Stimulated activated CD4-positive, alpha-beta T cell treated with anti-CD3 and anti-CD28 coated beads, Interleukin-15, amount 100 ng/mL, for 24 hours (primary cell): Measurements from ENCODE around the gene CDC42BPG.

Experiments
- DNase-seq: peaks from one replicate; pipeline ENCODE4 v3.0.0-alpha.2; 2020

The CDC42BPG gene

DNA sequence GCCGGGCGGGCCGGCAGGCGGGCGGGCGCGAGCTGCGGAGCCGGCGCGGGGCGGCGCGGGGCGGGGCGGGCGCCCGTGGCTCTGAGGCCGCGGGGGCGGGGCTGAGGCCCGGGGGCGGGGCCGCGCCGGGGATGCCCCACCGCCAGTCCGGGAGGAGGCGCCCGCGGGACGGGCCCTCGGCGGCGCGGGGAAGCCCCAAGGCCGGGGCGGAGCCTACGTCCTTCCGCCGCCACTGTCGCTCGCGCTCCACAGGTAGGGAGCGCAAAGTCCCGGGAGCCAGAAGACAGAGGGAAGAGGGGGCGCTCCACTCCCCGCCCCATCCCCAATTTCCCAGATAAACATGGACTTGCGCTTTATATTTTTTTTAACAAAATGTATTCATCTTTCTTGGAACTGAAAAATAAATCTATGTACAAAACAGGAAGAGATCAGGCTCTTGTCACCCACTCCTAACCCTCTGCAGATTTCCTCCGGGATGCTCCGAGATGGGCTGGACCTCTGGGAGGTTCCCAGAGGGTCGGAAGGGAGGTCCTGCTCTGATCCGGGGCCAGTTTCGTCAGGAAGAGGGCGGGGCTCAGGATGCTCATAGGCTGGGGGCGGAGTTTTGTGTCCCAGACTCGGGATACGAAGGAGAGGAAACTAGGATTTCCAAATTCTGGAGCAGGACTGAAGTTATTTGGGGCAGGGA lies 41.2 kb downstream of the CDC42BPG start, which contains the start of gene MAP4K2:
TSS of gene MAP4K2 (minus strand) at position 57 of the 688 bp plus-strand sequence. CDS start 65 bp downstream, outside the sequence.
- DNase-seq, result peak; percentile 91

DNA sequence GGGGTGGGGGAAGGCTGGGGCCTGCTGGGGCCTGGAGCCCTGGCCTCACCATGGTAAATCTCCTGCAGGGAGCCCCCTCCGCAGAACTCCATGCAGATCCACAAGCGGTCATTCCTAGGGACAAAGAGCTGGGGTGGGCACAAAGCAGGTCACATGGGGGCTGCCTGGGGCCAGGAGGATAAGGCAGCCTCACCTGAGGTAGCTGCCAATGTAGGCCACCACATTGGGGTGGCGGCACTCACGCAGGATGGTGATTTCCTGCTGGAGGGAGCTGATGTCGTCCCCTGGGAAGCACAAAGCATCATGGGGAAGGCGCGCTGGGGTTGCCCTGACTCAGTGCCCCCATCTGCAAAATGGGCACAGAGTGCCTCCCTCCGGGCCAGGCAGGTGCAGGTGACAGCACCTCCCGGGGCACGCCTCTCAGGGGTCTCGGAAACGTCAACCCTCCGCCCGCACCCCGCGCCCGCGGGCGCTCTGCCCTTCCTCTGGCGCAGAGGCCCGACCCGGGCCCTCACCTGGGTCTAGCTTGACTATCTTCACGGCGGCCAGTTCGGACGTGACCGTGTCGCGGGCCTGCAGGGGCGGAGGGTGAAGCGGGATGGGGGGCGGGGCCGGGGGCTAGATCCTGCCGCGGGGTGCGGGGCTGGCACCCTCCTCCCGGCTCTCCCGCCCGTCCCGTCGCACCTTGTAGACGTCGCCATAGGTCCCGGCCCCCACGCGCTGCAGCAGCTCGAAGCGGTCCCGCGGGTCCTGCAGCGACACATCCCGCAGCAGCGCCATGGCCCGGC lies 41.9 kb downstream of the CDC42BPG start:
- peak; percentile 60 for DNase-seq

- DNase-seq, result no peak
These were observed 42.7 kb downstream of the CDC42BPG start for GRCh38 chr11:64801561-64802369.

DNA sequence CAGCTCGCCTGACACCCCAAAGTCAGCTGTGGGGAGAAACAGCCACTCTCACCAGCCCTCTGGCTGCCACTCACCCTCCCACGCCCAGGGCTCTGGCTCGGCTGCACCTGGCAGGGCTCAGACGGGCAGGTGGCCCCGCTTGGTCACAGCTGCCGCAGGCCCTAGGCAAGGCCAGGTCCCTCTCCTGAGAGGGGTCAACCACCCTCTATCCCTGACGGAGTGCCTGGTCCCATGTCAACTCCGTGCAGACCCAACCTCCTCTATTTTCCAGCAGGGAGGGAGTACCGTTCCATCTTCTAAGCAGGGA lies 43.3 kb downstream of the CDC42BPG start:
- DNase-seq, result no peak

DNA sequence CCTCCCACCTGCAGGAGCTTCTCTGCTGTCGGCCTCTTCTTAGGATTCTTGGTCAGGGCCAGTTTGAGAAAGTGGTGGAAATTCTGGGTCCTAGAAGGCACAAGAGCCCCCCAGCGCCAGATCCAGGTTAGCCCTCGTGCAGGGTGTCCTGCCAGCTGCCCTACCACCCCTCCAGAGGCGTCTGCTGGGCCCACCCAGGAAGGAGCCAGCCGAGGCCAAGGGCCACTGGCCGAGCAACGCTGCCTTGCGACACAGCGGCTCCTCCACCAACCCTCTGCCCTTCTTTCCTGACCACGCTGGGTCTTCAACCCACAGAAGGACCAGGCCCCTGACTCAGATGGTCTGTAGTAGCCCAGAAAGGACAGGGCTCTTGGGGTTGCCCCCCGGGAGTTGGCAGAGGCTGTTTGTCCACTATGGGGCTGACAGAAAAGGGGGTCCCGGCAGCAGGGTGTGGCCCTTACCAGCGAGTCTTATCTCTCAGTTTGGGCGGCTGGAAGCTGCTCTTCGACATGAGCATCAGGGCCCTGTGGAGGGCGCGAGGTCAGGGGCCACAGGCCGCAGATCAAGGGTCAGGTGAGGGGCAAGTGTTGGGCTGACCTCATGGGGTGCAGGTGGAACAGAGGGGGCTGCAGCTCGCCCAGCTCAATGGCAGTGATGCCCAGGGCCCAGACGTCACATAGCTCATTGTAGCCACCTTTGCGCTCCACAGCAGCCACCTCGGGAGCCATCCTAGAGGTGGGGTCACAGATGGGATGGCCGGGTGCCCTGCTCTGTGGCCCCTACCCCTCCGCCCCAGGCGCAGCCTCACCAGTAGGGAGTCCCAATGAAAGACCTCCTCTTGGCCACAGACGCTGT lies 43.9 kb downstream of the CDC42BPG start:
- no peak for DNase-seq

DNA sequence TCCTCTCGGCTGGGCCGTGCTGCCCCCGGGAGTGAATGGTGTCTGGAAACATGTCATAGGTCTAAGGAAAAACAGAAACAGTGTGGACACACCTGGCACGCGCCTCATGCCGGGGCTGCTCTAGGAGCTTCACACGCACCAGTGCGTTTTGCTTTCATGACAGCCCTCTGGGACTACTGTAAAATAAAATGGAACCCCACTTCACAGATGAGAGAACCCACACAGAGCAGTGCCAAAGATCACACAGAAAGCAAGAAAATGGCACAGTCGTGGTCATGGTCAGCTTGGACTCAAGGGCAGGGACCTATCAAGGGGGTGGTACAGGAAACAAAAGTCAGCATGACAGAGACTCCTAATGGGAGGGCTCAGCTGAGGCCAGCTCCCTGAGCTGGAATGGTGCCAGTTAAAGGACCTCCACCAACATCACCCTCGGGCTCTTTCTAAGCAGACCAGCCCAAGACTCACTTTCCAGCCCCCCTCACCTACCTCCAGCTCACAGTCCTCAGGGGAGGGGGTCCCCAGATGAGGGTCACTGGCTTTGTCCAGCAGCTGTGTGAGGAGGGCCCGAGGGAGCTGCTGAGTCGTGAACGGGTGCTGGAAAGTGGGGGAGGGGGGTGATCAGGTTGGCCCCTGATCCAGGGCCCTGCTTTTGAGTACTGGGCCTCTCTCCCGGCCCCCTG lies 44.7 kb downstream of the CDC42BPG start:
- no peak for DNase-seq

DNA sequence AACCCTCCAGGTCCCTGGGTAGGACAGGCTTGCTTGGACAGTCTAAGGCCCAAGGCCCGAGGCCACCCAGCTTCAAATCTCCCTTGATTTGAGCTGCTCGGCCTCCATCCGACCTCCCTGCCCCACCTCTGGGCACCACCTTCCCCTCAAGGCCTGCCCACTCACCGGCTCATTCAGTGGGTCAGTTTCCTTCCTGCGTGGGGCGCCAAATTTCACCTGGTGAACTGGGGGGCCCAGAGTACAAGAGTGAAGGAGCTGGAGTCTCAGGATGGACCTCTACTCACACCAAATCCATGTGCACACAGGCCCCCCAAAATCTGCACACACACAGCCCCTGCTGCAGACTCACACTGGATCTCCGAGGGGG lies 45.2 kb downstream of the CDC42BPG start:
- DNase-seq, result no peak

DNA sequence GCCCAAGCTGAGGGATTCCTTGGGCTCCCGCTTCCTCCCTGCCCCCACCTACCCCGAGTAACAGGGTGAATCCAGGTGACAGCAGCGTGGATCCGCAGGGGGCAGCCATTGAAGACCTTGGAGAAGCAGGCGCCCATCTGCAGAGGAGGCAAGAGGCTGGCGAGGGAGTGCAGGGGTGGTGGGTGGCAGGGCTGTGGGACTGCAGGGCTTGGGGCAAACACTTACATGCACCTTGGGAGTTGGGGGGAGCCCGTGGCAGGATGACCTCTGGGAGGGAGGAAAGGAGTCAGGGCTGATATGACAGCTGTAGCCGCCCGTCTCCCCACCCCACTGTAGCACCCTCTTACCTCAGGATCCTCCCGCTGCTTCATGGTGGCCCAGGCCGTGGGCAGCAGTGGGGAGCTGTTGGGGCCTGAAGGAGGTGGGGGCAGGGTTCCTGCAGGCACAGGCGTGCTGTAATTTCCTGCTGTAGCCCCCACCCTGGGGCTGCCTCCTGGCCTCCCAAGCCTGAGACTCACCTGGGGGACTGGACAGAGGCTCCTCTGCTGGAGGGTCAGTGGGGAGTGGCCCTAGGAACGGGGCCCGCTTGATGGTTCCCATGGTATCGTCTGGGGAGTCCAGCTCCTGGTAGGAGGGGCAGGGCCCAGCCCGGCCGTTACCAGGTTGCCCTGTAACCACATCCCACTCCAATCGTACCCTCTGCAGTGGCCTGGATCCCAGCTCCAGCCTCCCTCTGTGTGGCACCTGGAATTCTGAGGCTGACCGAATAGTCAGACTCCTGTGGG lies 47.5 kb downstream of the CDC42BPG start:
- DNase-seq, result no peak

DNA sequence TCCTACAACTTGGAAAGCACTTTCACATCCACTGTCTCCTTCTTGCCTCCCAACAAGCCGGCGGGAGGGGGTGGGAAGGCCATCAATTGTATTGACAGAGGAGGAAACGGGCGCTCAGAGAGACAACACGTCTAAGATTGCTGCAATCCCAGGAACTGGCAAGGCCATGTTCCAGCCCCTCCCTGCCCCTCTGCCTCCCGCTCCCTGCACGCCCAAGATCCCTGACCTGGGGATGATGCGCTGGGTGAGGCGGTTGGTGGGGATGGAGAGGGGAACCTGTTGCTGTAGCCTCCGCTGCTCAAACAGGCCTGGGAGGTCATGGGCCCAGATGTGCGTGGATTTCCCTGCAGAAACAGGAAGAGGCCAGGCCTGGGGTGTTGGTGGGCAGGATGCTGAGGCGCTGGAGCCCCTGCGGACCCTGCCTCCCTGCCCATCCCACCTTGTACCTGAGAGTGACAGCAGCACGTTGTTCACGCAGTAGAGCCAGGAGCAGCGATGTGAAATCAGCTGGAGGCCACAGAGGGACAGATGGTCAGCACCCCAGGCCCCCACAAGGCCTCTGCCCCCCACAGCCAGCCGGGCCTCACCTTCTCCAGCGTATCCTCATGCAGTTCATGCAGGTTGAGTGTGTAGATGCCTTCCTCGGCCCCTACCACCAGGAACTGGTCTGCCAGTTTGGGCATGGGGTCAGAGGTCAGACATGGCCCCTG lies 48.3 kb downstream of the CDC42BPG start:
- DNase-seq, result no peak

GRCh38 chr11:64794526-64794925 lies 49.9 kb downstream of the CDC42BPG start:
- no peak for DNase-seq

- DNase-seq, result no peak
These were observed 50.9 kb downstream of the CDC42BPG start for GRCh38 chr11:64793271-64794160.

GRCh38 chr11:64792482-64792881 lies 52.0 kb downstream of the CDC42BPG start:
- no peak for DNase-seq

DNA sequence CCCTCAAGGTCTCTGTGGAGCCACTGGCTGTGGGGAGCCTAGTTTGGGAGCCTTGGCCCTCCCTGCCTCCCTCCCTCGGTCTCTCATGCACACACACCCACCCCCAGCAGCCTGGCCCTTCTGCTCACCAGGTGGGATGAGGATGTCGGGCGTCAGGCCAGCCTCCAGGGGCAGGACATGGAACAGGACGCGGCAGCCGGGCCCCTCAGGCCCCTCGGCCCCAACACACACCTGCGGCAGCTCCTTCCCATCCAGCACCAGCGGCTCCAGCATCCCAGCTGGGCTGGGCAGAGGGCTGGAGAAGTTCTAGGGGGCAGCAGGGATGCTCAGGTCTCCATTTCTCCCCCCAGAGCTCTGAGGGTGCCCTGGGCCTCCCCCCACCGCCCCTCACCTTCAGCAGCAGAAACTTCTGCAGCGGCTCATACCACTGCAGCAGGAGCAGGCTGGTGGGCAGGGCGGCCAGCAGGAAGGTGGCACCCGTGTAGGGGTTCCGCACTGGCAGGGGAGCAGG lies 52.6 kb downstream of the CDC42BPG start:
- DNase-seq, result no peak

- DNase-seq, result no peak
These were observed 54.0 kb downstream of the CDC42BPG start for GRCh38 chr11:64790205-64791095.

- no peak for DNase-seq
These were observed 54.9 kb downstream of the CDC42BPG start for GRCh38 chr11:64789331-64790204.

- DNase-seq, result no peak
These were observed 55.9 kb downstream of the CDC42BPG start for GRCh38 chr11:64788321-64789215.
